PC-9 (cell line): ENCODE measurements around the gene GNAQ. TPM values are rescaled to one million over a fixed set of nuclear protein-coding genes. Genes with fewer than 3 reads are reported as not detected.

Experiments
- BruUV-seq: library from RNA; stranded (reverse); fragments of 400-500 nt; replicated peaks from 2 replicates; lab custom pipeline; 2021; lab: Mats Ljungman, UMichigan
- CTCF ChIA-PET: fragments of 300-600 bp; sonication (Branson Sonifier 250); formaldehyde crosslinking; loops from one replicate; lab custom pipeline; 2022; ENCODE audit warnings: antibody characterized with exemption; lab: Charles Lee
- POLR2A ChIA-PET: fragments of 300-600 bp; sonication (Branson Sonifier 250); formaldehyde crosslinking; loops from one replicate; lab custom pipeline; 2022; ENCODE audit warnings: antibody characterized with exemption; ENCODE audit not compliant: unreplicated experiment; lab: Charles Lee
- DNase-seq, 2 experiments: peaks; one replicate each; pipeline versions ENCODE4 v3.0.0 to v3.0.0-alpha.2; 2015 to 2022; ENCODE audit warnings: mixed read lengths in 1 of 2
- H2AFZ ChIP-seq: fragments of 200-600 bp; sonication (generic); 2 replicates; pipeline ENCODE4 v1.8.1; 2017; ENCODE audit warnings: antibody characterized with exemption
- H3F3A ChIP-seq: fragments of 200-600 bp; sonication (generic); 2 replicates; pipeline ENCODE4 v1.8.1; 2017; ENCODE audit warnings: antibody characterized with exemption, mild to moderate bottlenecking, low read depth; ENCODE audit not compliant: insufficient read depth
- H3K27ac ChIP-seq: fragments of 200-600 bp; sonication (generic); 2 replicates; pipeline ENCODE4 v1.6.1; 2016; ENCODE audit warnings: mixed run types
- H3K27me3 ChIP-seq: fragments of 200-600 bp; sonication (generic); 2 replicates; pipeline ENCODE4 v1.6.1; 2016; ENCODE audit warnings: low read depth, mixed run types; ENCODE audit not compliant: insufficient read depth
- H3K36me3 ChIP-seq: fragments of 200-600 bp; sonication (generic); 2 replicates; pipeline ENCODE4 v1.6.1; 2016; ENCODE audit warnings: low read depth, mixed run types
- H3K4me1 ChIP-seq: fragments of 200-600 bp; sonication (generic); replicated peaks from 2 replicates; pipeline ENCODE4 v1.6.1; 2016; ENCODE audit warnings: mixed run types; ENCODE audit not compliant: insufficient read depth
- H3K4me2 ChIP-seq: fragments of 200-600 bp; sonication (generic); 2 replicates; pipeline ENCODE4 v1.6.1; 2017; ENCODE audit warnings: mixed run types
- H3K4me3 ChIP-seq: fragments of 200-600 bp; sonication (generic); 2 replicates; pipeline ENCODE4 v1.6.1; 2016; ENCODE audit warnings: mixed run types
- H3K79me2 ChIP-seq: fragments of 200-600 bp; sonication (generic); 2 replicates; pipeline ENCODE4 v1.6.1; 2017; ENCODE audit warnings: low read depth, mixed run types
- H3K9me2 ChIP-seq: fragments of 200-600 bp; sonication (generic); 2 replicates; pipeline ENCODE4 v1.8.1; 2017; ENCODE audit warnings: mild to moderate bottlenecking; ENCODE audit not compliant: insufficient read depth
- H3K9me3 ChIP-seq: fragments of 200-600 bp; sonication (generic); 2 replicates; pipeline ENCODE4 v1.8.1; 2016; ENCODE audit warnings: low read depth; ENCODE audit not compliant: insufficient read depth
- H4K20me1 ChIP-seq: fragments of 200-600 bp; sonication (generic); 2 replicates; pipeline ENCODE4 v1.8.1; 2017; ENCODE audit not compliant: insufficient read depth
- EZH2 ChIP-seq: fragments of 200-600 bp; sonication (generic); IDR thresholded peaks from 2 replicates; pipeline ENCODE4 v1.8.0; 2017; ENCODE audit warnings: antibody characterized with exemption, low read depth
- intact Hi-C: fragments of 100-400 bp; cut with micrococcal nuclease; formaldehyde crosslinking; loops from one replicate; pipeline ENCODE4 v1.10.0; 2022; ENCODE audit not compliant: unreplicated experiment
- total RNA-seq: library from RNA; stranded (reverse); gene quantifications from 2 replicates; pipeline ENCODE4 v1.2.3, GENCODE V29; 2021
- TF ChIP-seq, protein P1 (sequence below): fragments of 200-600 bp; sonication (generic); conservative IDR thresholded peaks from 2 replicates; pipeline ENCODE4 v1.6.1; 2017; ENCODE audit warnings: mixed run types, antibody characterized with exemption, mild to moderate bottlenecking, moderate library complexity

The GNAQ gene
- total RNA-seq, 1 experiment from 2014 or later = 51.6 TPM

GRCh38 chr9:77929942-77930341, 101.7 kb downstream of the GNAQ start:
- intact Hi-C loops = no loop called here
- H3F3A ChIP-seq = peaks cover 11% of the 10 kb centered on the region
- peaks cover 36% of the 10 kb centered on the region for H3K4me1 ChIP-seq
- no peak overlapping the region for H2AFZ ChIP-seq
- no peak overlapping the region for H3K4me2 ChIP-seq
- no peak overlapping the region for H3K27ac ChIP-seq
- no peak overlapping the region for H3K4me3 ChIP-seq
- H3K9me3 ChIP-seq = no peaks in the 10 kb centered on the region
- POLR2A ChIA-PET = no interaction called here
- H3K36me3 ChIP-seq = no peaks in the 10 kb centered on the region
- H3K79me2 ChIP-seq = peaks cover 30% of the 10 kb centered on the region
- no peak for DNase-seq
- no TSS peak for BruUV-seq
- TF ChIP-seq, protein P1, sequence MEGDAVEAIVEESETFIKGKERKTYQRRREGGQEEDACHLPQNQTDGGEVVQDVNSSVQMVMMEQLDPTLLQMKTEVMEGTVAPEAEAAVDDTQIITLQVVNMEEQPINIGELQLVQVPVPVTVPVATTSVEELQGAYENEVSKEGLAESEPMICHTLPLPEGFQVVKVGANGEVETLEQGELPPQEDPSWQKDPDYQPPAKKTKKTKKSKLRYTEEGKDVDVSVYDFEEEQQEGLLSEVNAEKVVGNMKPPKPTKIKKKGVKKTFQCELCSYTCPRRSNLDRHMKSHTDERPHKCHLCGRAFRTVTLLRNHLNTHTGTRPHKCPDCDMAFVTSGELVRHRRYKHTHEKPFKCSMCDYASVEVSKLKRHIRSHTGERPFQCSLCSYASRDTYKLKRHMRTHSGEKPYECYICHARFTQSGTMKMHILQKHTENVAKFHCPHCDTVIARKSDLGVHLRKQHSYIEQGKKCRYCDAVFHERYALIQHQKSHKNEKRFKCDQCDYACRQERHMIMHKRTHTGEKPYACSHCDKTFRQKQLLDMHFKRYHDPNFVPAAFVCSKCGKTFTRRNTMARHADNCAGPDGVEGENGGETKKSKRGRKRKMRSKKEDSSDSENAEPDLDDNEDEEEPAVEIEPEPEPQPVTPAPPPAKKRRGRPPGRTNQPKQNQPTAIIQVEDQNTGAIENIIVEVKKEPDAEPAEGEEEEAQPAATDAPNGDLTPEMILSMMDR = no peak
- TF ChIP-seq EZH2 = no peak
- H3K9me2 ChIP-seq = no peaks in the 10 kb centered on the region
- no peaks in the 10 kb centered on the region for H4K20me1 ChIP-seq
- CTCF ChIA-PET = no interaction called here
- no peaks in the 10 kb centered on the region for H3K27me3 ChIP-seq

GRCh38 chr9:77927265-77927664, 104.3 kb downstream of the GNAQ start:
- TF ChIP-seq, protein P1 = no peak
- TF ChIP-seq EZH2 = no peak
- H3K79me2 ChIP-seq = peaks cover 37% of the 10 kb centered on the region
- peak overlapping the region; percentile 48 for H3K27ac ChIP-seq
- no peaks in the 10 kb centered on the region for H3K9me2 ChIP-seq
- ChIA-PET CTCF (no interaction called here), POLR2A (interaction anchor here (0.6 kb wide), 1 partner anchor 54 kb away, joined by 8 read pairs; no protein-coding TSS in a partner anchor)
- H3K4me3 ChIP-seq = no peak overlapping the region
- DNase-seq = peak in 1 of 2 experiments; percentile 37
- peaks cover 20% of the 10 kb centered on the region for H3K4me1 ChIP-seq
- no peaks in the 10 kb centered on the region for H3K27me3 ChIP-seq
- peak overlapping the region; percentile 13; the same call in 1 of the 2 replicates for H3K4me2 ChIP-seq
- H3K9me3 ChIP-seq = no peaks in the 10 kb centered on the region
- intact Hi-C loops = loop anchor here (2.0 kb wide), 3 partner anchors 20 to 54 kb away; no protein-coding TSS in a partner anchor
- H2AFZ ChIP-seq = no peak overlapping the region
- H4K20me1 ChIP-seq = no peaks in the 10 kb centered on the region
- no peaks in the 10 kb centered on the region for H3K36me3 ChIP-seq
- BruUV-seq = no TSS peak
- H3F3A ChIP-seq = peaks cover 11% of the 10 kb centered on the region

GRCh38 chr9:77926371-77926878, 105.2 kb downstream of the GNAQ start:
- Histone ChIP-seq H3K4me2 (peak overlapping the region; percentile 13; the same call in 1 of the 2 replicates), H3K9me2 (no peaks in the 10 kb centered on the region), H3K4me1 (peaks cover 20% of the 10 kb centered on the region), H2AFZ (no peak overlapping the region), H3K36me3 (no peaks in the 10 kb centered on the region), H3K27me3 (no peaks in the 10 kb centered on the region), H3K9me3 (no peaks in the 10 kb centered on the region), H3F3A (peaks cover 11% of the 10 kb centered on the region), H3K27ac (peak overlapping the region; percentile 48), H3K4me3 (no peak overlapping the region), H3K79me2 (peaks cover 37% of the 10 kb centered on the region), H4K20me1 (no peaks in the 10 kb centered on the region)
- no peak for TF ChIP-seq EZH2
- TF ChIP-seq, protein P1 = no peak
- POLR2A ChIA-PET = interaction anchor here (0.7 kb wide), 1 partner anchor 176 kb away, joined by 8 read pairs; no protein-coding TSS in a partner anchor
- no TSS peak for BruUV-seq
- CTCF ChIA-PET = no interaction called here
- DNase-seq = peak in 1 of 2 experiments; percentile 76
- intact Hi-C loops = loop anchor here (2.0 kb wide), 3 partner anchors 20 to 54 kb away; no protein-coding TSS in a partner anchor
